Osteoblast (primary cell): Measurements from ENCODE around the gene WNT7B. TPM values are rescaled to one million over a fixed set of nuclear protein-coding genes. Genes with fewer than 3 reads are reported as not detected.

ENCODE experiments used
- DNase-seq: peaks from one replicate; pipeline ENCODE4 v3.0.0; 2011; ENCODE audit warnings: low spot score, mixed read lengths; ENCODE audit not compliant: insufficient read length; ENCODE audit errors: missing footprints
- H2AFZ ChIP-seq: 2 replicates; pipeline ENCODE4 v1.6.0; 2011; ENCODE audit warnings: mild to moderate bottlenecking, low read length
- H3K27ac ChIP-seq: 2 replicates; pipeline ENCODE4 v1.5.1; 2011; ENCODE audit warnings: mild to moderate bottlenecking, low read depth, low read length, moderate library complexity
- H3K27me3 ChIP-seq: 2 replicates; pipeline ENCODE4 v1.6.0; 2012; ENCODE audit warnings: mild to moderate bottlenecking, control low read depth, inconsistent platforms, low read length, moderate library complexity; ENCODE audit not compliant: insufficient read depth
- H3K36me3 ChIP-seq: 2 replicates; pipeline ENCODE4 v1.5.1; 2011; ENCODE audit warnings: mild to moderate bottlenecking, low read length, control low read depth, moderate library complexity; ENCODE audit not compliant: insufficient read depth
- H3K4me1 ChIP-seq: 2 replicates; pipeline ENCODE4 v1.5.1; 2011; ENCODE audit warnings: mild to moderate bottlenecking, low read length, control low read depth, moderate library complexity; ENCODE audit not compliant: insufficient read depth
- H3K4me2 ChIP-seq: 2 replicates; pipeline ENCODE4 v1.6.0; 2011; ENCODE audit warnings: mild to moderate bottlenecking, low read length; ENCODE audit not compliant: insufficient read depth
- H3K4me3 ChIP-seq: fragments of 200-600 bp; sonication (generic); 3 replicates; pipeline ENCODE4 v1.5.1; 2012; ENCODE audit warnings: mild to moderate bottlenecking, low read length, inconsistent platforms; ENCODE audit not compliant: insufficient read depth
- H3K79me2 ChIP-seq: 2 replicates; pipeline ENCODE4 v1.6.0; 2012; ENCODE audit warnings: mild to moderate bottlenecking, low read length, control low read depth, inconsistent platforms; ENCODE audit not compliant: insufficient read depth
- H3K9me3 ChIP-seq: 2 replicates; pipeline ENCODE4 v1.5.1; 2011; ENCODE audit warnings: low read depth, low read length, control low read depth
- H4K20me1 ChIP-seq: 2 replicates; pipeline ENCODE4 v1.6.0; 2012; ENCODE audit warnings: mild to moderate bottlenecking, low read length, control low read depth; ENCODE audit not compliant: insufficient read depth
- total RNA-seq: library from RNA; depleted of rRNA; stranded (reverse); fragments of >200 nt; gene quantifications from 2 replicates; pipeline ENCODE4 v1.2.3, GENCODE V29; 2012
- TF ChIP-seq, protein P1 (sequence below): IDR thresholded peaks from 2 replicates; pipeline ENCODE4 v1.5.1; 2011; ENCODE audit warnings: mild to moderate bottlenecking, low read depth, low read length, moderate library complexity; ENCODE audit errors: extremely low read depth

The WNT7B gene
- total RNA-seq, 1 donor, result not detected

DNA sequence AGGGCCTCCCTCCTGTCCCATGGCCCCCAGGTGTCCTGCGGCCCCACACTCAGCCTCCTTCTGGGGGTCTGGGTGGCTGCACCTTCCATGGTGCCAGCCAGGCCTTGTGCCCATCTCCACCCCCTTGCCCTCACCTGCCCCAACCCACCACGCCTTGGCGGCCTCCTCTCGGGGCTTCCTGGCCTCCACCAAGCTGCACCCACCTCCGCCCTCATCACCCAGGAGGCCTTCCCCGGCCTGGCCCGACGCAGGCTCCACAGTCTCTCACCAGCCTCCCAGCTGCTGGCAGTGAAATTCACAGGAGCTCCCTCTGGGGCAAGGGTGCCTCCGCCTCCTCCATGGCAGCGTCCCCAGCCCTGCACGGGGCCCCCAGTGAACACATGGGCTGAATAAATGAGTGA is 35.9 kb upstream of the WNT7B start:
- TF ChIP-seq, protein P1, sequence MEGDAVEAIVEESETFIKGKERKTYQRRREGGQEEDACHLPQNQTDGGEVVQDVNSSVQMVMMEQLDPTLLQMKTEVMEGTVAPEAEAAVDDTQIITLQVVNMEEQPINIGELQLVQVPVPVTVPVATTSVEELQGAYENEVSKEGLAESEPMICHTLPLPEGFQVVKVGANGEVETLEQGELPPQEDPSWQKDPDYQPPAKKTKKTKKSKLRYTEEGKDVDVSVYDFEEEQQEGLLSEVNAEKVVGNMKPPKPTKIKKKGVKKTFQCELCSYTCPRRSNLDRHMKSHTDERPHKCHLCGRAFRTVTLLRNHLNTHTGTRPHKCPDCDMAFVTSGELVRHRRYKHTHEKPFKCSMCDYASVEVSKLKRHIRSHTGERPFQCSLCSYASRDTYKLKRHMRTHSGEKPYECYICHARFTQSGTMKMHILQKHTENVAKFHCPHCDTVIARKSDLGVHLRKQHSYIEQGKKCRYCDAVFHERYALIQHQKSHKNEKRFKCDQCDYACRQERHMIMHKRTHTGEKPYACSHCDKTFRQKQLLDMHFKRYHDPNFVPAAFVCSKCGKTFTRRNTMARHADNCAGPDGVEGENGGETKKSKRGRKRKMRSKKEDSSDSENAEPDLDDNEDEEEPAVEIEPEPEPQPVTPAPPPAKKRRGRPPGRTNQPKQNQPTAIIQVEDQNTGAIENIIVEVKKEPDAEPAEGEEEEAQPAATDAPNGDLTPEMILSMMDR, result no peak
- Histone ChIP-seq H3K79me2 (peaks cover 34% of the 10 kb centered on the region), H4K20me1 (no peaks in the 10 kb centered on the region), H3K4me2 (peak overlapping the region; percentile 61), H3K27ac (peak overlapping the region; percentile 97), H3K9me3 (peaks cover 4% of the 10 kb centered on the region), H3K36me3 (no peaks in the 10 kb centered on the region), H3K27me3 (no peaks in the 10 kb centered on the region), H3K4me3 (peak overlapping the region; percentile 80), H2AFZ (no peak overlapping the region), H3K4me1 (peaks cover 36% of the 10 kb centered on the region)
- no peak for DNase-seq

DNA sequence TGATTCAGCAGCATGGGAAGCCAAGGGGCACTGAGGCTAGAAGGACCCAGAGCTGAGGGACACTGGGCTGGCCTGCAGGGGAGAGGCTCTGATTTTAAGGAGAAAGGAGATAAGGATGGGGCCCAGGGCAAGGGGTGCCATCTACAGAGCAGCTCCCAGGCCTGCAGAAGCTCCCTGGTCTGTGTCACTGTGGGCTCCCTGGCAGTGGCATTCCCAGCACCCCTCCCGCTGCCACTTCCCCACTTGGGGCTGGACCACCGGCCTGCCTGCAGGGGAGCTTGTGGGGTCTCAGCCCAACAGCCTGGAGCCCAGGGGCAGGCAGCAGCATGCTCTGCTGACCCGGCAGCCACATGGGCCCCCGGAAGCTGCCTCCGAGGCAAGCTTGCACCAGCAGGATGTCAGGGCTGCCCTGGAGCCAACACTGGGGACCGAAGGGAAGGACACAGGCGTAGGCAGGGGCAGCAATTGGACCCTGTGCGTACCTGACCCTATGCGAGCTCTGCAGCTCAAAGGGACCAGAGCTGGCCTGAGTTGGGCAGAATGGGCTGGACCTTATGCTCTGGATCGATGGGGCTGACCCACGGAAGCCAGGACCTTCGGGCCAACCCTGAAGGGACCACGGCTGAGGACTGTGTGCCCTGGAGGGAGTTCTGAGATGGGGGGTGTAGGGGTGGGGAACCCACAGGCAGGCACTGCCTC is 35.4 kb upstream of the WNT7B start:
- DNase-seq, result peak; percentile 51
- Histone ChIP-seq H3K4me2 (no peak overlapping the region), H2AFZ (no peak overlapping the region), H3K4me3 (no peak overlapping the region), H3K79me2 (peaks cover 37% of the 10 kb centered on the region), H3K27me3 (no peaks in the 10 kb centered on the region), H3K9me3 (peaks cover 4% of the 10 kb centered on the region), H3K36me3 (no peaks in the 10 kb centered on the region), H3K4me1 (peaks cover 41% of the 10 kb centered on the region), H4K20me1 (no peaks in the 10 kb centered on the region), H3K27ac (peak overlapping the region; percentile 97)
- TF ChIP-seq, protein P1, result no peak

DNA sequence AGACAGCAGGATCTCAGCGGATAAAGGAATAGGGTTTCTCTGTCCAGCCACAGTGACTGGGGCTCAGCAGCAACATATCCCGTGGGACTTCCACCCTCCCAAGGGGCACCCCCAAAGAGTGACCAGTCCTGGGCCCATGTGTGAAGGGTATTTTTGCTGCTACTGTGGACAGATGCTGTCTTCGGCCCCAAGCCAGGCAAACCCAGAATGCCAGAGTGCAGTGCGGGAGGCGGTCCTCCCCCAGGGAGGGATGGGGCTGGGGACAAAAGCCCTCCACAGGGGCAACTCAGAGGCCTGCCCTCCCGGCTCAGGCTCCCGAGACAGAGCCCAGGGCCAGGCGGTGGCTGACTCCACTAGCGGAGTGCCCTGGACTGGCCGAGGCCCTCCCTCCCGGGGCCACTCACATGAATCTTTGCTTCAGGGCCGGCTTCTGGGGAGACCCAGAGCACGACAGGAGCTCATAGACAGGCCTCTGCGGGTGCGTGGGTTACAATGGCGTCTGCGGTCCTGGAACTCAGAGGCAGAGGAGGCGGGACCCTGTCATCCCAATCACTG is 34.7 kb upstream of the WNT7B start:
- no peaks in the 10 kb centered on the region for H3K36me3 ChIP-seq
- peak; percentile 75 for DNase-seq

More for the DNA sequence above, 34.7 kb upstream of the WNT7B start:
- H3K27ac ChIP-seq, result peak overlapping the region; percentile 97
- H3K9me3 ChIP-seq, result peaks cover 4% of the 10 kb centered on the region
- H3K4me3 ChIP-seq, result no peak overlapping the region
- H4K20me1 ChIP-seq, result no peaks in the 10 kb centered on the region
- H3K27me3 ChIP-seq, result no peaks in the 10 kb centered on the region
- peaks cover 47% of the 10 kb centered on the region for H3K4me1 ChIP-seq
- TF ChIP-seq, protein P1, result no peak
- H3K79me2 ChIP-seq, result peaks cover 42% of the 10 kb centered on the region
- no peak overlapping the region for H2AFZ ChIP-seq
- no peak overlapping the region for H3K4me2 ChIP-seq
